NCI-H2107 treated with DMSO at 0.1 percent for 48 hours (cell line): Measurements from ENCODE around the gene ELF3.
A peak's percentile ranks its signal among the peaks of the same experiment; 100 is the strongest.
"Not testable (repeated sequence)": the region's sequence is repeated elsewhere in the genome, so short reads cannot be mapped to it uniquely, and the experiment has no call there.

Source experiments
- DNase-seq: peaks from one replicate; lab custom pipeline; 2025; ENCODE audit not compliant: unreplicated experiment; lab: John Stamatoyannopoulos, UW

The ELF3 gene

GRCh38 chr1:202034149-202034682 is 23.8 kb downstream of the ELF3 start:
- no peak for DNase-seq

- peak; percentile 89 for DNase-seq
These were observed 24.5 kb downstream of the ELF3 start for GRCh38 chr1:202034683-202035462.

DNA sequence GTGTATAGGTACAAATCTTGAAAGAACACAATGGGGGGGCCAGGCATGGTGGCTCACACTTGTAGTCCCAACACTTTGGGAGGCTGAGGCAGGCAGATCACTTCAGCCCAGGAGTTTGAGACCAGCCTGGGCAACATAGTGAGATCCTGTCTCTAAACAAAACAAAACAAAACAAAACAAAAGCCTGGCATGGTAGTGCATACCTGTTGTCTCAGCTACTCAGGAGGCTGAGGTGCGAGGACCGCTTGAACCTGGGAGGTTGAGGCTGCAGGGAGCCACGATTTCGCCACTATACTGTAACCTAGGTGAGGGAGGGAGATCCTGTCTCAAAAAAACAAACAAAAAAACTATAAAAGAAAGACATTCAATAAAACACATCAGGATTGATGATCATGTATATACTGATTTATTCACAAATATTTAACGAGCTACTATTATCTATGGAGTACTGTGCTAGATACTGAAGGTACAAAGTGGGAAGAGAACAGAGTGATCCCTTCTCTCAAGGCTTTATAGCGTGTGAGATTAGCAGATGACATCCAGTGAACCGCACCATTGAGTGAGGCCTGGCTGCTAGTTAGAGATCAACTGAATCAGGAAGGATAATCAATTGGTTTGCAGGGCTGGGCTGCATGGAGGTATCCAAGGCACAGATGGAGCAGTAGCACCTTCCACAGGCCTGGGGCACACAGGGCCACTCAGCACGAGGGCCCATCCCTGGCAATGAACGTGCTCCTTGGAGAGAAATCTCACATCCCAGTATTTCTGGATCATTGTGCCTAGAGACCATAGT is 26.4 kb downstream of the ELF3 start:
- no peak for DNase-seq

DNA sequence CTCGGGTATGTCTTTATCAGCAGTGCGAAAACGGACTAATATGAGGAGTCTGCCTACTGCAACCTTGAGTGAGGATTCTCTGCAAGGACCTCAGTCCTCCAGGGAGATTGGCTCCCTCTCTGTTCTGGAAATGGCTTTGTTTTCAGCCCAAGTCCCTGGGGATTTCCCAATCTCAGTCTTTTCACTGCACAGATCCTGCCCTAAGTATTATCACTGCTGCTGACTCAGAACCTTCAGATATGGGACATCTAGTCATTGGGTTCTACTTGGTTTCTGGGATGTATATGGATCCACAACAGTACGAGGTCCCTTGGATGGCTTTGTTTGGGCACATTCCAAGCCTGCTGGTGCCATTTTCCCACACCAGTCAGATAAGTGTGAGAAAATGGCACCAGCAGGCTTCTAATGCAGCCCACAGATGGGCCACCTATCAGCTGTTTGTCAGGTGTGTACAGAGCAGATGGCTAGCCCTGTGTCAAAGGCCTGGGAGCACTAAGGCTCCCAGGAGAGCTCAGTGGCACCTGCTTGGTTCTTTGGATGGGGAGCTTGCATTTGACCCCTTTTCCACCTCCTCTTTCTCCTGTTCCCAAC is 27.4 kb downstream of the ELF3 start:
- no peak for DNase-seq

- no peak for DNase-seq
These were observed 28.4 kb downstream of the ELF3 start for GRCh38 chr1:202038688-202039346.

GRCh38 chr1:202045705-202046104 is 35.3 kb downstream of the ELF3 start:
- DNase-seq = peak; percentile 98

DNA sequence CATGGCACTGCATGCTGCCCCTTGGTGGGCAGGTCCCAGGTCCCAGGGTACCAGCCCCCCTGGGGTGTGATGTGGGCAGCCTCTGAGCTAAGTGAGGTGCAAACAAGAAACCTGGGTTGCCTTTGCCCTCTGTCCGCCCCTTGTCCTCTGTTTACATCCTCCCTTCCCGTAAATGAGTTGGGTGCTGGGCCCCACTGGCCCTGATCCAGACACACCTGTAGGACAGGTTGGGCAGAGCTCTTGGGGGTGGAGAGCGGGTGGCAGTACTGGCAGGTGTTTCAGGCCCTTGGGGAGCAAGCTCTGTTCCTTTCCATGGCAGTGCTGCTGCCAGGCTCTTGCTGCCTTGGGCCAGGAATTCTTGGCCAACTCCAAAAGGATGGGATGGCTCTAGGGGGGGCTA is 35.8 kb downstream of the ELF3 start:
- DNase-seq = peak; percentile 93

- DNase-seq = no peak
These were observed 36.6 kb downstream of the ELF3 start for GRCh38 chr1:202046748-202047708.

DNA sequence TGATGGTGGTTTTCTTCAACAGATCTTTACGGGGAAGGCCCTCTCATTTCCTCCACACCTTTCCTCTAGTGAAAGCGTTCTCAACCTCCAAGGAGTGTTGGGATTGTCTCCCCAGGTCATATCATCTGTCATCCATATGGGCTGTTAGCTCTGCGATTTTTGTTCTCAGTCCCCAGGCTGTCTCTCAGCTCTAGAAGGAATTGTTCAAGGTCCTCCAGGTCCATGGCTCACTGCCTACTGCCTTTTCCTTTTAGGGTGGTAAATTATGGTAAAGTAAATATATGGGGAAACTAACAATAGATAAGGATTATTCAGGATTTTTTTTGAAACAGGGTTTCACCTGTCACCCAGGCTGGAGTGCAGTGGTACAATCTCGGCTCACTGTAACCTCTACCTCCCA is 37.6 kb downstream of the ELF3 start:
- DNase-seq = no peak

DNA sequence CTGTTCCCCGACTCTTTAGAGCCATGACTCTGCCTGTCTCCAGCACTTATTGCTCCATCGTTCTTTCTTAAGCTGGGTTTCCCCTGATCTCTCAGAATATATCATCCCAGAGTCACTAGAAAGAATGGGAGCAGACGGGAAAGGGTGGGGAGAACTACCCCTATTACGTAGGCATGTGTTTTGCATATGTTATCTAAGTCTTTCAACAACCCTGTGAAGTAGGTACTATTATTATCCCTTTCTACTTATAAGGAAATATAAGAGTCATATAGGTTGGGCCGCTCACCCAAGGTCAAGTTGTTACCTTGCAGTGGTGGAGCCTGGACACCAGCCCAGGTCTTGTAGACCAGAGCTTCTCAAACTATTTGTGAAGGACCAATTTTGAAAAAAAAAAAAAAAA is 38.7 kb downstream of the ELF3 start:
- no peak for DNase-seq

GRCh38 chr1:202054094-202054493 is 43.7 kb downstream of the ELF3 start:
- no peak for DNase-seq

GRCh38 chr1:202054673-202055072 is 44.3 kb downstream of the ELF3 start:
- DNase-seq = not testable (repeated sequence)

- DNase-seq = peak; percentile 95
These were observed 46.4 kb downstream of the ELF3 start for GRCh38 chr1:202056644-202057334.

DNA sequence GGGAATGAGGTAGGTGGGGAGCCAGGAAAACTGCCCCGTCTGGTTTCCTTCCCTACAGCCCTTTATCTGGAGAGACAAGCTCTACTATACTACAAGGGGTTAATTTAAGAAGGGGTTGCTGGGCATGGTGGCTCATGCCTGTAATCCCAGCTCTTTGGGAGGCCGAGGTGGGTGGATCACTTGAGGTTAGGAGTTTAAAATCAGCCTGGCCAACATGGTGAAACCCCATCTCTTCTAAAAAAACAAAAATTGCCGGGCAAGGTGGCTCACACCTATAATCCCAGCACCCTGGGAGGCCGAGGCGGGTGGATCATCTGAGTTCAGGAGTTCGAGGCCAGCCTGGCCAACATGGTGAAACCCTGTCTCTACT is 46.9 kb downstream of the ELF3 start:
- DNase-seq = peak; percentile 84

GRCh38 chr1:202058001-202058908 is 47.9 kb downstream of the ELF3 start:
- DNase-seq = no peak

DNA sequence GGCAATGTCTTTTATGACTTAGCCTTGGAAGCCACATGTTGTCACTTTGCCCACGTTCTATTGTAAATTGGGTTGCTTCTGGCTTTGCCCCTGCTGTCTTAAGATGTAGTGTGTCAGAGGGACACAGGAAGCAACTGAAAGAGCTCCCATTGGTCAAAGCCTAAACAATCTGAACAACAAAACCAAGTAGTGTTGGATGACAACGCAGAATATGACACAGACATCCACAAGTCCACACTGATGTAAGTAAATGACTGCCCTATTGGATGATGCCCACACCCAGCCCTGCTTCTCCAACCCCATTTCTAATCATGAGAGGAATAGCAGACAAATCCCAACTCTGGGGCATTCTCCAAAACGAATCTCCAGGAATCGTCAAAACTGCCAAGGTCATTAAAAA is 50.7 kb downstream of the ELF3 start:
- DNase-seq = no peak

GRCh38 chr1:202061787-202062186 is 51.4 kb downstream of the ELF3 start:
- not testable (repeated sequence) for DNase-seq

DNA sequence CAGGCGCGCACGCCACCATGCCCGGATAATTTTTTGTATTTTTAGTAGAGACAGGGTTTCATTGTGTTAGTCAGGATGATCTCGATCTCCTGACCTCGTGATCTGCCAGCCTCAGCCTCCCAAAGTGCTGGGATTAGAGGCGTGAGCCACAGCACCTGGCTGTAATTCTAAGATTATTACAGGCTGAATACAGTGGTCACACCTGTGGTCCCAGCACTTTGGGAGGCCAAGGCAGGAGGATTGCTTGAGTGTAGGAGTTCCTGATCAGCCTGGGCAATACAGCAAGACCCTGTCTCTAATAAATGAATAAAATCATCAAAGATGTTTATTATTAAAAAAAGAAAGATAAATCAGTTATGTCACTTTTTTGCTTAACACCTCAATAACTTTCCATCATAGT is 52.2 kb downstream of the ELF3 start:
- DNase-seq = not testable (repeated sequence)
